Neural cell (in vitro differentiated cells): ENCODE data around the gene GARIN5A. TPM values are rescaled to one million over a fixed set of nuclear protein-coding genes. Genes with fewer than 3 reads are reported as not detected.

ENCODE experiments used
- H2AFZ ChIP-seq: fragments of 200-600, 300-800 bp; sonication (generic), shearing (Covaris generic); 2 replicates; pipeline ENCODE4 v1.6.0; 2014; ENCODE audit warnings: low read depth, mild to moderate bottlenecking, antibody characterized with exemption, low read length, moderate library complexity
- H3F3A ChIP-seq: fragments of 200-600 bp; shearing (Covaris generic); 2 replicates; pipeline ENCODE4 v1.6.1; 2016; ENCODE audit warnings: mild to moderate bottlenecking, moderate library complexity, mixed read lengths, antibody characterized with exemption, low read length; ENCODE audit not compliant: insufficient read depth, poor library complexity, severe bottlenecking
- H3K27ac ChIP-seq: fragments of 200-600, 300-800 bp; sonication (generic), shearing (Covaris generic); 2 replicates; pipeline ENCODE4 v1.5.1; 2014; ENCODE audit warnings: mild to moderate bottlenecking, low read length, moderate library complexity
- H3K27me3 ChIP-seq: fragments of 300-800, 200-600 bp; sonication (generic), shearing (Covaris generic); 2 replicates; pipeline ENCODE4 v1.6.0; 2014; ENCODE audit warnings: mild to moderate bottlenecking, low read depth, low read length, moderate library complexity; ENCODE audit not compliant: insufficient read depth
- H3K36me3 ChIP-seq: fragments of 300-800, 200-600 bp; sonication (generic), shearing (Covaris generic); 2 replicates; pipeline ENCODE4 v1.5.1; 2014; ENCODE audit warnings: mild to moderate bottlenecking, antibody characterized with exemption, low read length, moderate library complexity; ENCODE audit not compliant: insufficient read depth
- H3K4me2 ChIP-seq: fragments of 300-800, 200-600 bp; sonication (generic), shearing (Covaris generic); 2 replicates; pipeline ENCODE4 v1.6.0; 2014; ENCODE audit warnings: mild to moderate bottlenecking, low read length
- H3K4me3 ChIP-seq: fragments of 300-800, 200-600 bp; sonication (generic), shearing (Covaris generic); 2 replicates; pipeline ENCODE4 v1.5.1; 2014; ENCODE audit warnings: mild to moderate bottlenecking, low read length, moderate library complexity
- H3K79me2 ChIP-seq: fragments of 200-600 bp; shearing (Covaris generic); replicated peaks from 2 replicates; pipeline ENCODE4 v1.6.0; 2014; ENCODE audit warnings: mild to moderate bottlenecking, low read length, moderate library complexity; ENCODE audit not compliant: insufficient read depth
- H3K9ac ChIP-seq: fragments of 300-800, 200-600 bp; sonication (generic), shearing (Covaris generic); 2 replicates; pipeline ENCODE4 v1.6.1; 2016; ENCODE audit warnings: mild to moderate bottlenecking, low read length, mixed read lengths
- H3K9me2 ChIP-seq: fragments of 200-600 bp; shearing (Covaris generic); 2 replicates; pipeline ENCODE4 v1.6.1; 2016; ENCODE audit warnings: mild to moderate bottlenecking, low read length, mixed read lengths; ENCODE audit not compliant: insufficient read depth
- H3K9me3 ChIP-seq: fragments of 200-600, 300-800 bp; sonication (generic), shearing (Covaris generic); 2 replicates; pipeline ENCODE4 v1.6.1; 2016; ENCODE audit warnings: mild to moderate bottlenecking, mixed run types, low read length, moderate library complexity, mixed read lengths
- H4K20me1 ChIP-seq: fragments of 200-600 bp; shearing (Covaris generic); 2 replicates; pipeline ENCODE4 v1.6.1; 2016; ENCODE audit warnings: mild to moderate bottlenecking, mixed run types; ENCODE audit not compliant: insufficient read depth
- EP300 ChIP-seq: fragments of 450-650 bp; conservative IDR thresholded peaks from 2 replicates; pipeline ENCODE4 v1.6.1; 2014; ENCODE audit warnings: antibody characterized with exemption, mild to moderate bottlenecking, moderate library complexity; ENCODE audit not compliant: poor library complexity, severe bottlenecking
- EZH2 ChIP-seq: fragments of 200-600, 300-800 bp; shearing (Covaris generic), sonication (generic); IDR thresholded peaks from 2 replicates; pipeline ENCODE4 v1.6.1; 2014; ENCODE audit warnings: antibody characterized with exemption, low read length, borderline replicate concordance, mild to moderate bottlenecking; ENCODE audit not compliant: insufficient read depth, poor library complexity, severe bottlenecking
- POLR2AphosphoS5 ChIP-seq: IDR thresholded peaks from 2 replicates; pipeline ENCODE4 v1.6.1; 2012
- RAD21 ChIP-seq: fragments of 450-650 bp; conservative IDR thresholded peaks from 2 replicates; pipeline ENCODE4 v1.6.1; 2014; ENCODE audit warnings: antibody characterized with exemption, mild to moderate bottlenecking, moderate library complexity
- SMC3 ChIP-seq: fragments of 450-650 bp; conservative IDR thresholded peaks from 2 replicates; pipeline ENCODE4 v1.6.1; 2014; ENCODE audit warnings: antibody characterized with exemption, mild to moderate bottlenecking, moderate library complexity; ENCODE audit not compliant: poor library complexity
- polyA plus RNA-seq: library from polyadenylated mRNA; depleted of rRNA; stranded (reverse); fragments of >200 nt; gene quantifications from 2 replicates; pipeline ENCODE4 v1.2.3, GENCODE V29; 2014
- TF ChIP-seq, protein P1 (sequence below): IDR thresholded peaks from 2 replicates; pipeline ENCODE4 v1.6.1; 2012; ENCODE audit warnings: borderline replicate concordance

The GARIN5A gene
- polyA plus RNA-seq, 1 donor from 2014 or later: 3.3 TPM

DNA sequence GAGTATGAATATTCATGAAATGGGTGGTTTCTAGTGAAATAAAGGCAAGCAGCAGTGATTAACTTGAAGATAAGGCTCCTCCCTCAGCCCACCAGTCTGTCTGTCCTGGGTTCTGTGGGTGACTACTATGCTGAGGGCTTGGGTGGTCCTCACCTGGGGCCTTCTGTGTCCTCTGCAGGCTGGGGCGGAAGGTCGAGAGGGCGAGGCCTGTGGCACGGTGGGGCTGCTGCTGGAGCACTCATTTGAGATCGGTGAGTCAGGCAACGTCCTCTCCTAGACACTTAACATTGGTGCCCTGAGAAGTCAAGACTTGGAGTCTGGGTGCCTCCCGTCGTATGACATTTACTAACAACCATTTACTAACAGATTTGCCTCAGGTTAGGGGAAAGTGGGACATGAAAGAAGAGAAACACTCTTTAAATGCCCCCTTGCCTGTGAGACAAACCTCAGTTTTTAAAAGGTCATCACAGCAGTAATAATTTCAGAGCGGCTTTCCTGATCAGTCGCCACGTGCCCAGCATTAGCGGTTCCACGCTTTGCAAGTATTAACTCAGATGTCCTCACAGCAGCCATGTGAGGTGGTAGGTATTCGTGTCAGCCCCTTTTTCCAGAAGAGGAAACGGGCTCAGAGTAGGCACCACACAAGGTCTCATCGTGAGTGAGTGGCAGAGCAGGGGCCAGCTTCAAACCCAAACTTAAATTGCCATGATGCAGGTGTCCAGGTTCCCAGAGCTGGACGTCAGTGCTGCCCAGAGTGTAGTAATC, 1.3 kb upstream of the GARIN5A start:
- no peak overlapping the region for H3K27ac ChIP-seq
- H3K4me2 ChIP-seq: no peak overlapping the region

DNA sequence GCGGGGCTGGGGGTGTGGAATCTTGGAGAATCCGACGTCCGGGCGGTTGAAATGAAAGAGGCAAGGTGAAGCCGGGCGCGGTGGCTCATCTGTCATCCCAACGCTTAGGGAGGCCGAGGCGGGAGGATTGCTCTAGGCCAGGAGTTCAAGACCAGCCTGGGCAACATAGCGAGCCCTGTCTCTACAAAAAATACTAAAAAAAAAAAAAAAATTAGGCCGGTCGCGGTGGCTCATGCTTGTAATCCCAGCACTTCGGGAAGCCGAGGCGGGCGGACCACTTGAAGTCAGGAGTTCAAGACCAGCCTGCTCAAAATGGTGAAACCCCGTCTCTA, 225 bp upstream of the GARIN5A start:
- no peak overlapping the region for H2AFZ ChIP-seq
- H3K4me3 ChIP-seq: peak overlapping the region; percentile 91
- TF ChIP-seq EZH2: no peak
- no peak for TF ChIP-seq POLR2AphosphoS5
- peak; percentile 33 for TF ChIP-seq SMC3
- peak overlapping the region; percentile 98 for H3K27ac ChIP-seq
- H3K36me3 ChIP-seq: no peaks in the 10 kb centered on the region
- no peaks in the 10 kb centered on the region for H4K20me1 ChIP-seq
- no peaks in the 10 kb centered on the region for H3K27me3 ChIP-seq
- H3K9me2 ChIP-seq: no peaks in the 10 kb centered on the region
- peak overlapping the region; percentile 59 for H3K4me2 ChIP-seq
- no peaks in the 10 kb centered on the region for H3K9me3 ChIP-seq
- H3K9ac ChIP-seq: peak overlapping the region; percentile 98
- peaks cover 21% of the 10 kb centered on the region for H3K79me2 ChIP-seq
- peaks cover 3% of the 10 kb centered on the region for H3F3A ChIP-seq

More for the DNA sequence above, 1.3 kb upstream of the GARIN5A start:
- Histone ChIP-seq H3K9ac (no peak overlapping the region), H3K4me3 (peak overlapping the region; percentile 91), H4K20me1 (no peaks in the 10 kb centered on the region), H3F3A (peaks cover 3% of the 10 kb centered on the region), H3K36me3 (no peaks in the 10 kb centered on the region), H3K9me2 (no peaks in the 10 kb centered on the region), H3K9me3 (no peaks in the 10 kb centered on the region), H3K79me2 (peaks cover 21% of the 10 kb centered on the region), H2AFZ (no peak overlapping the region), H3K27me3 (no peaks in the 10 kb centered on the region)
- TF ChIP-seq SMC3: no peak
- no peak for TF ChIP-seq RAD21
- no peak for TF ChIP-seq EZH2
- TF ChIP-seq, protein P1, sequence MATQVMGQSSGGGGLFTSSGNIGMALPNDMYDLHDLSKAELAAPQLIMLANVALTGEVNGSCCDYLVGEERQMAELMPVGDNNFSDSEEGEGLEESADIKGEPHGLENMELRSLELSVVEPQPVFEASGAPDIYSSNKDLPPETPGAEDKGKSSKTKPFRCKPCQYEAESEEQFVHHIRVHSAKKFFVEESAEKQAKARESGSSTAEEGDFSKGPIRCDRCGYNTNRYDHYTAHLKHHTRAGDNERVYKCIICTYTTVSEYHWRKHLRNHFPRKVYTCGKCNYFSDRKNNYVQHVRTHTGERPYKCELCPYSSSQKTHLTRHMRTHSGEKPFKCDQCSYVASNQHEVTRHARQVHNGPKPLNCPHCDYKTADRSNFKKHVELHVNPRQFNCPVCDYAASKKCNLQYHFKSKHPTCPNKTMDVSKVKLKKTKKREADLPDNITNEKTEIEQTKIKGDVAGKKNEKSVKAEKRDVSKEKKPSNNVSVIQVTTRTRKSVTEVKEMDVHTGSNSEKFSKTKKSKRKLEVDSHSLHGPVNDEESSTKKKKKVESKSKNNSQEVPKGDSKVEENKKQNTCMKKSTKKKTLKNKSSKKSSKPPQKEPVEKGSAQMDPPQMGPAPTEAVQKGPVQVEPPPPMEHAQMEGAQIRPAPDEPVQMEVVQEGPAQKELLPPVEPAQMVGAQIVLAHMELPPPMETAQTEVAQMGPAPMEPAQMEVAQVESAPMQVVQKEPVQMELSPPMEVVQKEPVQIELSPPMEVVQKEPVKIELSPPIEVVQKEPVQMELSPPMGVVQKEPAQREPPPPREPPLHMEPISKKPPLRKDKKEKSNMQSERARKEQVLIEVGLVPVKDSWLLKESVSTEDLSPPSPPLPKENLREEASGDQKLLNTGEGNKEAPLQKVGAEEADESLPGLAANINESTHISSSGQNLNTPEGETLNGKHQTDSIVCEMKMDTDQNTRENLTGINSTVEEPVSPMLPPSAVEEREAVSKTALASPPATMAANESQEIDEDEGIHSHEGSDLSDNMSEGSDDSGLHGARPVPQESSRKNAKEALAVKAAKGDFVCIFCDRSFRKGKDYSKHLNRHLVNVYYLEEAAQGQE: no peak
- no peak for TF ChIP-seq EP300

DNA sequence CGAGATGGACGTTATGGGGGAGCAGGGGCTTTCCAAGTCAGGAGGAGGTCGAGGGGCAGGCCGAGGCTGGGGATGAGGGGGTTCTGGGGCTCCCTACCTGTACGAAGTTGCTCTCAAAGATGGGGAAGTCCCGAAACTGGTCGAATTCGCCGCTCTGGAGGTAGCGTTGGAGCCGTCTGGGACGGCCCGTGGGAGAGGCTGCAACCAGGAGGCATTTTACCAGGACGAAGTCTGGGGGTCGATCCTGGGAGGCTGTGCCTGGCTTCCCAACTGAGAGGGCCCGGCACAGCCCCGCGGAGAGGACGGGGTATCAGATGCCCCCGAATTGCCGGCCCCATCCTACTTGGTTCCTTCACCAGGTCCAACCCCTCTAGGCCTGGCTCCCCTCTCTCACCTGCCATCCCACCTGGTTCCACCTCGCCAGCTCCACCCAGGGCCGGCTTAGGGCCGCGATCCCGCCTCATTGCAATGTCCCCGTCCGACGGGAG, 868 bp downstream of the GARIN5A start:
- Histone ChIP-seq H3K36me3 (no peaks in the 10 kb centered on the region), H3K79me2 (peaks cover 21% of the 10 kb centered on the region), H3K4me3 (peak overlapping the region; percentile 91), H3K9me3 (no peaks in the 10 kb centered on the region), H3K27ac (peak overlapping the region; percentile 98), H3F3A (peaks cover 3% of the 10 kb centered on the region), H3K27me3 (no peaks in the 10 kb centered on the region), H4K20me1 (no peaks in the 10 kb centered on the region), H3K4me2 (no peak overlapping the region), H2AFZ (peak overlapping the region; percentile 3), H3K9me2 (no peaks in the 10 kb centered on the region), H3K9ac (peak overlapping the region; percentile 41)
- TF ChIP-seq SMC3 (no peak), POLR2AphosphoS5 (no peak)
